ENCODE results near the gene PUM2.

DNA sequence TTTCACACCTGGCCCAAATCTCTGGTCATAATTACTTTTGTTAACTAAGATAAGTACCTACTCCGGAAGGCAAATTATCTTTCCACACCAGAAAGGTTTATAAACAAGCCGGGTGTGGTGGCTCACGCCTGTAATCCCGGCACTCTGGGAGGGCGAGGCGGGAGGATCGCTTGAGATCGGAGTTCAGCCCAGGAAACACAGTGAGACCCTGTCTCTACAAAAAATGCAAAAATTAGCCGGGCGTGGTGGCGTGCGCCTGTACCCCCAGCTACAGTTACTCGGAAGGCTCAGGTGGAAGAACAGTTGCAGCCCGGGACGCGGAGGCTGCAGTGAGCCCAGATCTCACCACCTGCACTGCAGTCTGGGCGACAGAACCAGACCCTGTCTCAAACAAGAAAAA, 2.1 kb downstream of the PUM2 start:
- TF ChIP-seq POLR2A (IDR thresholded peaks at IDR 0.05; ENCODE audit: low read length) (no peak), GATA1 (IDR thresholded peaks at IDR 0.05; ENCODE audit: low read depth, low read length) (no peak)

All from erythroblast (primary cell).